D341Med (cell line): ENCODE results near the gene TMEM30B.

Experiments used
- DNase-seq: peaks from one replicate; pipeline ENCODE4 v3.0.0; 2012; ENCODE audit warnings: low spot score

TMEM30B gene

DNA sequence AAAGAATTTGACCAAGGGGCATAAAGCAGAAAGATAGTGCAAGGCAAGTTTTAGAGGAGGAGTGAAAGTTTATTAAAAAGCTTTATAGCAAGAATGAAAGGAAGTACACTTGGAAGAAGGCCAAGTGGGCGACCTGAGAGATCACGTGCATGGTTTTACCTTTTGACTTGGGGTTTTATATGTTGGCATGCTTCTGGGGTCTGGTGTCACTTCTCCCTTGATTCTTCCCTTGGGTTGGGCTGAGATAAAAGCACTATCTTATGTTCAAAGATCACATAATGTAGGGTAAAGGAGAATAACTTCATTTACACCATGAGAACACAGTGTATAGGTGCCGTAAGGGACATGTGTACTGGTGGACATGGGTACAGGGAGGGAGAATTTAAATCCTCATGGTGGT is 17.7 kb upstream of the TMEM30B start:
- no peak for DNase-seq

DNA sequence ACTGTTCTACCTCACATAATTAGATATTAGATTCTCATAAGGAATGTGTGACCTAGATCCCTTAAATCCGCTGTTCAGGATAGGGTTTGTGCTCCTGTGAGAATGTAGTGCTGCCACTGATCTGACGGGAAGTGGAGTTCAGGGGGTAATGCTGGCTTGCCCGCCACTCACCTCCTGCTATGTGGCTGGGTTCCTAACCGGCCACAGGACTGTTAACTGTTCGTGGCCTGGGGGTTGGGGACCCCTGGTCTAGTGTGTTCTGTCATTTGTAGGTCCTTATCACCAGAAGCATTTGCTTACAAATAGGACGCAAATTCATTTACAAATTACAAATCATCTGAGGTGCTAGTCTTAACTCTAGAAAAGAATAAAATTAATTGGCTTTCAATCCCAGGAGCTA is 16.4 kb upstream of the TMEM30B start:
- no peak for DNase-seq

DNA sequence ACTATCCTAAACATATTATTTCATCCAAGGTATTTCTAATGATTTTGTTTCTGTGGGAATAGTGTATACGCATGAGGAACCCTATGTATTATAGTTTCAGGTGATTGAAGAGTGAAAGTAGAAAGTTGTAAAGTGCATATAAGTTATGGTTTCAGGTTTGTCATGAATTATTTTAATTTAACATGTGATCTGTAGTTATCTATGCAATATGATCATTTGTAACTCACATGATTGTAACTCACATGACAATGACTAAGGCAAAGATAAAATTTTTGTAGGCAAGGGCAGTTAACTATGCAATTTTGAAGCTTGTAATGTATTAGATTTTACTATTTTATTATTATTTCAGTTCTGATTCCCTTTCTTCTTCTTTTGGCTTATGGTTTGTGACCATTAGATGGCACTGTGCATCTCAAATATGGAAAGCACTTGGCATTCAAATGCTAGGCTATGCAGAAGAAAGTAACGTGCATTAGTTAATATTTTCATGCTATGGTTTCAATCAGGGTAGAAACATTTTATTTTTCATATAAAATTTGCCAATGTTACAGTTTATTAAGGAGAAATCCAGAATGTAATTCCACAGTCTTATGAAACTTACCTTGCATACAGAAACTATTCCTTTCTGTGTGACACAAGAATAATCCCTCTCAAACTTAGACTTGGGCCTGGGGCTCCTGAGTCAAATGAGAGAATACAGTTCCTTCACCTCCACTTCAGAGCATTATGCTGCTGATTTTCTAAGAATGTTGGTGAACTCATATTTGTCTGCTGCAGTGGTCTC is 15.8 kb upstream of the TMEM30B start:
- DNase-seq = peak; percentile 47

- DNase-seq = no peak
These were observed 15.0 kb upstream of the TMEM30B start for GRCh38 chr14:61296151-61296550.

DNA sequence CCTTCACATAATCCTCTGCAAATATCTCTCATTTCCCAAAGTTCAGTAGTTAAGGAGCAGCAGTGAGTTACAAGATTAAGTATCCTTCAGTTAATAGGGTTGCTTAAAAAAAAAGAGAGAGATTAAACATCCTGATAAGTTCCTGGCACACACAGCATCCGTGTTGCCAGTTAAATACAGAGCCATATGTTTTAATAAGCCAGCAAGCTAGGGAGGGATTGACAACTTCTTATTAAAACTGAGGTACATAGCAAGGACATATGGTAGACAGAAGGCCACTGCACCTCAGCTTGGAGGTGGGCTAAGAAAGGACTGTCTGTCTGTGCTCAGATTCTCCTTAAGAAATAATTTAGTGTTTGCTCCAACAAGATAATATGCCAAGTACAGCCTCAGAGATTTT is 9.6 kb upstream of the TMEM30B start:
- DNase-seq = peak; percentile 63

DNA sequence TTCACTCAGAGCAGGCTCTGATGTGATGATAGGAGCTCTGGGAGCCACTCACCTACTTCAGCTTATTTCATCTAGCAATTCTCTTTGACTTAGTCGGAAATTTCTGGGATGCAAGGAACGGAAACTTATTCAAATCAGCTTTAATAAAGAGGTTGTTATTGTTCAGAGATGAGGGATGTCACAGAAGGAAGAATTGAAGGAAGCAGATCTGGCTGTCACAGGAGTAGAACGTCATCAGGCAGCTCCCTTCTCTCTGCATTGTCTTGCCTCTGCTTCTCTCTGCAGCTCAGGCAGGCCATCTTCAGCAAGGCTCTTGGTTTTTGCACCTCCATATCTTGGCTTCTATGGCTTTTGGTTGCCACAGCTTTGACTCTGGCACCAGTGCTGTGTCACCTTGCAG is 7.6 kb upstream of the TMEM30B start:
- DNase-seq = no peak

GRCh38 chr14:61288228-61288627 is 7.1 kb upstream of the TMEM30B start:
- no peak for DNase-seq

DNA sequence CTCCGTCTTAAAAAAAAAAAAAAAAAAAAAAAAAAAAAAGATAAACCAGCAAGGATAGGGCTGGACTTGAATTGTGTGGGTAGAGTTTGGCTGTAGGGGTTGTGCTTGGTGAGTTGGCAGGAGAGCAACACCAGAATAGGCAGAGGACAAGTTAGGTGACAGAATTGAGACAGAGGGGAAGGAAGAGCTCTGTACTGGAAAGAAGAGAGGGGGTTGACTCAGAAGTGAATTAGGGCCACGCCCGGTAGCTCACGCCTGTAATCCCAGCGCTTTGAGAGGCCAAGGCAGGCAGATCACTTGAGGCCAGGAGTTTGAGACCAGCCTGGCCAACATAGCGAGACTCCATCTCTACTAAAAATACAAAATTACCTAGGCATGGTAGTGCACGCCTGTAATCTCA is 6.1 kb upstream of the TMEM30B start:
- DNase-seq = no peak

GRCh38 chr14:61285364-61285763 is 4.2 kb upstream of the TMEM30B start:
- no peak for DNase-seq

DNA sequence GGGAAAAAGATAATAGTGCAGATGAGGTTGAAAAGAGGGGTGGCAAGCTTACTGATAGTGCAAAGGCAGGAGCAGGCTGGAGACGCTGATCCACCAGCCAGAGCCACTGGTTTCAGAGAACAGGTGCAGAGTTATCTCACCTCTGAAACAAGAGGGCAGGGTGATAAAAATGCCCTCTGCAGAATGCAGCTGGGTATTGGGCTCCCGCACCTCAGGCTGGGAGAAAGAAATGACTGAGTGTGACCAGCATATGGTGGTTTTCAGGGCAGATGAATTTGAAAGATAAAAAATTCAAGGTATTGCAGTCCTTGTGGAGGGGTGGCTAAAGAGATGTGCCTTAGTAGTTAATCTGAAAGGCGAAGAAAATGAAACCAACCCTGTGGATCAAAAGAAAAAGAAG is 2.9 kb upstream of the TMEM30B start:
- DNase-seq = no peak

- no peak for DNase-seq
These were observed 1.6 kb upstream of the TMEM30B start for GRCh38 chr14:61282746-61283145.

DNA sequence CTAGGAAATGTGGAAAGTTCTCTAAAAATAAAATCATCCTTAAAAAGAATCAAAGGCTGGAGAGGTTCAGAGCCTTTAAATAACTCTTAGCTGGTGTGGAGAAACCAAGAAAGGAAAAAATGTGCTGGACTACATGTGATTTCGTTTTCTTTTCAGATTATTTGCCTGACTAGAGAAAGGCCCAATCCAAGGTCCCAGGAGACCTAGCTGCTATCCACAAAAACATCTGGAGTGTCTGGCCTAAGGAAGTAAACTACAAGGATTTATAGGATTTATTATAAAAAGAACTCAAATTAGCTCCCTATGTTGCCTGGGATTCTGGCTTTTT is 774 bp upstream of the TMEM30B start:
- peak; percentile 37 for DNase-seq

DNA sequence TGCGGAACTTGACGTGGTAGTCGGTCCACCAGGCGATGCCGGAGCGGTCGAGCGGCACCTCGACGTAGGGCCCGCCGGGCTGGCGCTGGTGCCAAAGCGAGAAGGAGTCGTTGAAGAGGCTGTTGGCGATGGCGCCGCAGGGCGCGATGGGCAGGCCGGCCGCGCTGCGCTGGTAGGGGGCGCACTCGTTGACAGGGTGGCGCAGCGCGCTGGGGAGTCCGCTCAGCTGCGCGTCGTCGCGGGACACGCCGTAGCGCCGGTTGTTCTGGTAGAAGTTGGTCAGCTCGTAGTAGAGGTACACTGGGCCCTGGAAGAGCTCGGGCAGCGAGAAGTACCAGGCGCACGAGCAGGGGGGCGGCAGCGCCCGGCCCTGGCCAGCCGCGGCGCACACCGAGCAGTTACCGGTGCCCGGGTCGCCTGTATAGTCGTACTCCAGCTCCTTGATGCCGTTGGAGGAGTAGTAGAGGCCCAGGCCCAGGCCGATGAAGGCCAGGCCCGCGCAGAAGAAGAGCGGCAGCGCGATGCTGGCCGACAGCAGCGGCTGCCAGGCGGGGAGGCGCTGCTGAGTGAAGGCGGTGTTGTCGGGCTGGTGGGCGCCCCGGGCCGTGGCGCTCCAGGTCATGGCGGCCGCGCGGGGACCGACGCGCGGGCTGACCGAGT is 482 bp downstream of the TMEM30B start:
- DNase-seq = no peak

- peak; percentile 25 for DNase-seq
These were observed 1.0 kb downstream of the TMEM30B start for GRCh38 chr14:61280092-61280525.

DNA sequence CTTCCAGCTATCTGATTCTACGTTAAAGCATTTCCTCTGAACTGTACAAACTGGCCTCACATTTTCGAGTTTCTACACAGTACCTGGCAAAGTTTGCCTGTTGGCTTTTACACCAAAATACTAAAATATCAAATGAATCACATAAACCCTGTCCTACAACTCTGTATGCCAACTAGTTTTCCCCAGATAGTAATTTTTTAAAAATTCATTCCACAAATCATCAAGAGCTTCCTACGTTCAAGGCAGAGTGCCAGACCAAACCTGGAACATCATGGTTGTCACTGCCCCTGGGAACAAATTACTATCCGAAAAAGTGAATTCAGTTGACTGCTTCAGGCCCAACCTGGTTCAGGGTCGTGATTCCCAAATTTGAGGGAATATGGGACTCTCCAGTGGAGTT is 2.1 kb downstream of the TMEM30B start:
- no peak for DNase-seq

GRCh38 chr14:61277784-61278183 is 3.4 kb downstream of the TMEM30B start:
- DNase-seq = no peak

DNA sequence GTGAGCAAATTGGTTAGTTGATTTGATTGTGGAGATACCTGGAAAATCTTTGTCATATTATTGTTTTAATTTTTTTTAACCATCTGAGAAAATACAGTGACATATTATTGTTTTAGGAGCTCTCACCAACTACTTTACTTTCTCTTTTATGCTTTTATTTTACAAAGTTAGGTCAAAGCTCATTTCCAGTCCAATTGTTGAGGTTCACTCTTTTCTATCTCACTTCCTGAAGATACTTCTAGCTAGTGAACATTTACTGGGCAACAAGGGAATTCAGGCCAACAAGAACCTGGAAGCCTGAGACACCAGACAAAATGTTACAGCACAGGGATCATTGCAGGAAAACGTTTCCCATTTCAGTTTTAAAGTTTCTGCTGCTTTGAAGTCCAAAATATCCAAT is 3.9 kb downstream of the TMEM30B start:
- no peak for DNase-seq

DNA sequence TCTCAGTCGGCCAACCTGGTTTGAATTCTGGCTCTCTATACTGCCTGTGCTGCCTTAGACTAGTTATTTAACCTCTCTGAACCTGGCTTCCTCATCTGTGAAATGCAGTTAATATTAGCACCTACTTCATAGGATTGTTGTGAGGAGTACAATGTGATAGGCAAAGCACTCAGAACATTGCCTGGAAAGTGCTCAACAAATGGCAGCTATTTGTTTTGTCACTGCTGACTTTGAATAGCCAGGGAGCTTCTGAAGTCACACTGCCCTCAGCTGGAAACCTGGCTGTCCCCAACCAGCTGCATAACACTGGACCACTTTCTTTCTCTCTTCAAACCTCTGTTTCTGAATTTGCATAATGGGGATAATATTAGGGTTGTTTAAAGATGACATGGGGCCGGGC is 9.6 kb downstream of the TMEM30B start:
- no peak for DNase-seq

GRCh38 chr14:61270714-61271113 is 10.4 kb downstream of the TMEM30B start:
- no peak for DNase-seq

- peak; percentile 76 for DNase-seq
These were observed 11.6 kb downstream of the TMEM30B start for GRCh38 chr14:61269321-61270083.

DNA sequence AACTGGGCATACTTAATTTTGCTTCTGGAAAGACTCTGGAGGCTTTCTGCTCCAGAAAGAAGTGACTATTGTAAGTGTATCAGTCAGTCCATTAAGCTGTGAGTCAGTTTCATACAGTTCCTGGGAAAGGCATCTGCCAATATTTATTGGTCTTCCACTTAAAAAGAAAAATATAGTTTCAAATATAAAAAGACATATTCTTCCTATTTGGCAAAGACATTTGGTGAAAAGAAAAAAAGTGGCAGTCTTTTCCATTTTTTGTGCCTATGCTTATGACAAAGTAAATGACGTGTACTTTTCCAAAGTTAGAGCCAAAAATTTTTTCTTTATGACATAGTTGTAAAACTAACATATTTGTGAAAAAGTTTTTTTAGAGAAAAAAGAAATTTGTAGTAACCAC is 12.3 kb downstream of the TMEM30B start:
- DNase-seq = no peak

- DNase-seq = no peak
These were observed 14.0 kb downstream of the TMEM30B start for GRCh38 chr14:61266891-61267740.
